ENCODE results near the gene TNC.

The TNC gene

GRCh38 chr9:115104908-115105307, 13.0 kb downstream of the TNC start:
- no peak for DNase-seq

DNA sequence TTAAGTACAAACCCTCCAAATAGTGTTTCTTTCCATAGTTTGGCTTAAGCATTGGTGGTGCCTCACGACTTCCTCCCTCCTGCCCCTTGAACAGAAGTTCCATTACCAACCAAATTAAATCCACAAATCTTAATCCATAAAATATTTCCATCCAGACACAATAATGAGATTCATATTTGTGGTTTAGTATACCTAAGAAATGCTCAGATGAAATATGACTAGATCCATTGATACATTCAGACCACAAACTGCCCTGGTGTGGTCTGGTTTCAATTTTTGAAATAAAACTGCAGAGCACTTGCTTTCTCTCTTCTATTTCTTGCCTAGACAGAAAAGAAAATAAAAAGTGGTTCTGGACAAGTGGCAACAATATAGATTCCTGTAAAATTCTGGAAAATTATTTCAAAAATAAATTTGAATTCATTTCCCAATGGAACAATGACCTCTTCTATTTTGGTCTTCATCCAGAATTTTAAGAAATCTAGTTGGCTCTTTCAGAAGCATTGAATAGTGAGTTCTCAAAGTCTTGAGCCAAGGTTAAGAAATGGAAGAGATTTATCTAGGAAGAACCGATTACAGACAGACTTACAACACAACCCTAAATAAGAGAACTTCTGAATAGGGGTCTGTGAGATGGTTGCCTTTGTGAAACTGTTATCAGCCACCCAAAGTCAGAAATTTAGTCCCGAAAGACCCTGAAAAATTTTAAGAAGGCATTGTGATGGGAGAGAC, 14.0 kb downstream of the TNC start:
- no peak for DNase-seq

DNA sequence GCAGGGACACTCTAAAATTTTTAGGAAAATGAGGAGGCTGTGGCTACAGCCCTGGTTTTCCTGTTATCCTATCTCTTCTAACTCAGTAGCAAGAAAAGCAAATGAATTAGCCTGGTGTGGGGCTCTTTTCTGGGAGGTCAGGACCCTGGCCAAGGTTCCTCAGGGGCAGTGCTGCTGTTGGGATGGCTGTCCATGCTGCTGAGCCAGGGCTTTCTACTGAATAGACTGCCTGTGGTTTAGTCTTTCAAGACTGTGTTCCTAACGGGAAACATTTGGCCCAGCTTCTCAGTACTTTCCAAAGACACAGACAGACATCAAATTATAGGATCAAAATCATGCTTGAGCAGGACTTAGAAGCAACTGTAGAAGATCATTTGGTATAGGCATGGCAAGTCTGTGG, 18.1 kb downstream of the TNC start:
- peak in 14 of 56 donors; percentile 5 to 51 (median 26) for DNase-seq

DNA sequence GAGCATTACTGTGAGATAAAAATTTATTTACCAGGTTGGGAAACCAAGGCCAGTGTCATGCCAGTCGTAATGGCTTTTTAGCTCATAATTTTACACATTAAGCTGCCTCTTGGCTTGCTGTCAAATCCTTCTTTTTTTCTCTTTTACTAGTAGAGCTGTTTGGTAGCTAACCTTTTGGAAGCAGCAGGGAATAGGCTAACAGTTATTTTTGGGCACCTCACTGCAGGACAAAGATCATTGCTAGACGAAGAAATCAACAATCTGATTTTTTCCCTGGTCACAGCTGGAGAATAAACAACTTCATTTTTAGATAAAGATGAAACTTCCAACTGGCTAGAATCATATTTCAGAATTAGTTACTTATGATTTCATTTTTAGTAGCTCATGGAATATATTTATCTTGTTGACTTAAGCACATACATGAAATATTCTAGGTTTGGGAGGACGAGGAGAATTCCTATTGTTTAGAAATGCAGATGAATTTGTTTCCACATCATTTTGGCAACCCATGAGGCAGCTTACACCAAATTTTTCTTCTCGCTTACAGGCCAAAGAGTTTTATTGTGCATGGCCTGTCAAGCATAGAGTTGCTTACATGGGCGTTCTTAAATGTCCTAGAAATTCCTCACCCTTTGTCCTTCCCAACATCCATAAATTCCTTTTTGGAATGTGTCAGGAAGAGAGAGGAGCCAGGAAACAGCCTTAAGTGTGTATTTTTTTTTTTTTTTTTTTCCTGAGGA, 19.6 kb downstream of the TNC start:
- DNase-seq, result no peak

GRCh38 chr9:115093520-115093919, 24.4 kb downstream of the TNC start:
- DNase-seq, result no peak

DNA sequence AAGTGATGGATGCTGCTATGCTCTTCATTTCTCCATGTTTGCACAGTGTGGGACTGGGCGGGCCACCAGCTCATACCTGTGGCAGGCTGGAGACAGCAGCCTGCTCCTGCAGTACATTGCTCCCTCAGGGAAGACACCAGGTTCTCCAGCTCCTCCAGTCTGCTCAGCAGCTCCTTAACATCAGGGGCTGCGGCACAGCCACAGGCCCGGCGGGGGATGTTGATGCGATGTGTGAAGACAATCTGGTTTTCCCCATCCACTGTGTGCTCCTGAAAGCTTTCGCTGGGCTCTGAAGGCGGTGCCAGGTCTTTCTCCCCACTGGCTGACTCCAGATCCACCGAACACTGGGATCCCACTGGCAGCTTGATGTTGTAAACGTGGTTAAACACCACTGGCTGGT, 27.5 kb downstream of the TNC start:
- no peak for DNase-seq

DNA sequence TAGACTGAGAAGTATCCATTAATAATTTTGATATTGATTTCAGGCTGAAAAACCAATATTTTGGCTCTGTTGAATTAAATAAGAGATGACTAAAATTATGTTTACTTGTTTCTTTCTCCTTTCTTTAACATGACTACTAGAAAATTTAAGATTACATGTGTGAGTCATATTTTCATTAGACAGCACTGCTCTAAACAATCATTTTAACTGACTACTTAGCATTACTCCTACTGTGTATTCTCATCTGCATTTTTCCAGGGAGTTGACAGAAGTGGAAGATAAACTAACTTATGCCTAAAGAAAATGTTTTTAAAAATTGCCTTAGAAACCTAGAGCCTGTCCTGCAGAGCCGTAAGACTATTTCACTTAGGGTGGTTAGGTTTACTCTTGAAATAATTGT, 29.1 kb downstream of the TNC start:
- no peak for DNase-seq

DNA sequence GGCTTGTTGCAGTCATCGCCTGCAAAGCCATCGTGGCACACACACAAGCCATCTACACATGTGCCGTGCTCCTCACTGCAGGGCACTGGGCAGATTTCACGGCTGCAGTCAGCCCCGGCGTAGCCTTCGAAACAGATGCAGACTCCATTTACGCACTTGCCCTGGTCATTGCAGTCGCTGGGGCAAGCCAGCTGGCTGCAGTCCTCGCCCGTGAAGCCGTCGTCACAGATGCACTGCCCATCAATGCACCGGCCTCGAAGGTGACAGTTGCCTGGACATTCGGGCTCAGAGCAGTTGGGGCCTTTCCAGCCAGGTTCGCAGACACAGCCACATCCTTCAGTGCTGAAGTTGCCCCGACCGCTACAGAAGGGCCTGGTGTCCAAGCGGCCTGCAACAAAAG, 31.1 kb downstream of the TNC start:
- DNase-seq, result no peak

DNA sequence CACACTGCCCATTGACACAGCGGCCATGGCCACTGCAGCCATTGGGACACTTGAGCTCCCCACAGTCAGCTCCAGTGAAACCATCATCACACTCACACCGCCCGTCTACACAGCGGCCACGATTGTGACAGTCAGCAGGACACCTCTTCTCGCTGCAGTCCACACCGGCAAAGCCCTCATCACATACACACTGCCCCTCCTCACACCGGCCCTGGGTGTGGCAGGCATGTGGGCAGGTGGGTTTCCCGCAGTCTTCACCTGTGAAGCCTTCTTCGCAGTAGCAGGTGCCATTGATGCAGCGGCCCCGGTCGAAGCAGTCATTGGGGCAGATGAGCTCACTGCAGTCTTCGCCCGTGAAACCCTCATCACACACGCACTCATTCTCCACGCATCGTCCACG, 31.5 kb downstream of the TNC start:
- DNase-seq, result no peak

GRCh38 chr9:115085773-115086377, 32.1 kb downstream of the TNC start:
- DNase-seq, result peak in 6 of 56 donors; percentile 5 to 31 (median 20)

- DNase-seq, result no peak
Measured at GRCh38 chr9:115084709-115085108, 33.2 kb downstream of the TNC start.

DNA sequence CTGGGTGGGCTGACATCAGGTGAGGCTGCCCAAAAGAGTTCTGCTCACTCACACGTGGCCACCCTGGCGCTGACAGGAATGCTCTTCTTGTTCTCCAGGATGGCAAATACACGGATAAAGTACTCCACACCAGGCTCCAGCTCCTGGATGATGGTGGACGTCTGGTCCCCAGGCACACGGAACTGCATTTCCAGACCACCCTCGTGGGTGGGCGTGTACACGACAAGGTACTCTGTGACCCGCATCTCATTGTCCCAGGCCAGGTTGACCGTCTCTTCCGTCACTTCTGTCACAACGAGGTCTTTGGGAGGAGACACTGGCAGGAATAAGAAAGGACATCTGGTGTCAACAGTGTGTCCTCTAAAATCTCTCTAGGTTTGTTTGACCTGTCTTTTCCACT, 33.8 kb downstream of the TNC start:
- DNase-seq, result no peak

GRCh38 chr9:115080242-115080641, 37.7 kb downstream of the TNC start:
- DNase-seq, result no peak

- no peak for DNase-seq
Measured at GRCh38 chr9:115079156-115079555, 38.8 kb downstream of the TNC start.

- DNase-seq, result no peak
Measured at GRCh38 chr9:115073456-115073855, 44.5 kb downstream of the TNC start.

- no peak for DNase-seq
Measured at GRCh38 chr9:115071176-115071575, 46.8 kb downstream of the TNC start.

GRCh38 chr9:115069771-115070170, 48.2 kb downstream of the TNC start:
- no peak for DNase-seq

GRCh38 chr9:115069302-115069701, 48.7 kb downstream of the TNC start:
- DNase-seq, result no peak

GRCh38 chr9:115068031-115068430, 49.9 kb downstream of the TNC start:
- DNase-seq, result no peak

GRCh38 chr9:115063058-115063845, 54.7 kb downstream of the TNC start:
- DNase-seq, result no peak

GRCh38 chr9:115058684-115059315, 59.2 kb downstream of the TNC start:
- DNase-seq, result no peak

Data from nucleus accumbens (tissue), 56 donors.